ENCODE data around the gene EFNA3. TPM values are rescaled to one million over a fixed set of nuclear protein-coding genes. Genes with fewer than 3 reads are reported as not detected.
"Not testable (repeated sequence)": the region's sequence is repeated elsewhere in the genome, so short reads cannot be mapped to it uniquely, and the experiment has no call there.

EFNA3 gene
- total RNA-seq, 2 experiments from 2014 or later, result 1.9 to 2.8 TPM

GRCh38 chr1:155104605-155105534 lies 26.2 kb downstream of the EFNA3 start:
- no peak overlapping the region for H3K4me3 Mint-ChIP-seq
- H3K27ac Mint-ChIP-seq, result no peak overlapping the region
- H3K27me3 Mint-ChIP-seq, result peaks cover 12% of the 10 kb centered on the region

GRCh38 chr1:155105604-155106011 lies 27.0 kb downstream of the EFNA3 start:
- DNase-seq, result no peak
- H3K27me3 Mint-ChIP-seq, result peaks cover 12% of the 10 kb centered on the region
- no peak for ATAC-seq

More at GRCh38 chr1:155104605-155105534, 26.2 kb downstream of the EFNA3 start:
- Mint-ChIP-seq H3K36me3 (no peaks in the 10 kb centered on the region), H3K9me3 (ENCODE audit: low read depth) (no peaks in the 10 kb centered on the region), H3K4me1 (no peaks in the 10 kb centered on the region)
- DNase-seq (no peak), ATAC-seq (no peak)
- CTCF ChIA-PET, result no interaction called here

GRCh38 chr1:155106862-155107261 lies 28.2 kb downstream of the EFNA3 start:
- Mint-ChIP-seq H3K36me3 (no peaks in the 10 kb centered on the region), H3K4me1 (no peaks in the 10 kb centered on the region), H3K27me3 (peaks cover 12% of the 10 kb centered on the region), H3K27ac (no peak overlapping the region), H3K4me3 (no peak overlapping the region), H3K9me3 (ENCODE audit: low read depth) (no peaks in the 10 kb centered on the region)
- ATAC-seq (no peak), DNase-seq (no peak)
- CTCF ChIA-PET, result interaction anchor here (0.6 to 2.4 kb wide), 4 partner anchors 15 to 66 kb away, joined by 3 to 10 read pairs (median 7); partner anchors contain the start of gene KRTCAP2

More at GRCh38 chr1:155105604-155106011, 27.0 kb downstream of the EFNA3 start:
- Mint-ChIP-seq H3K4me1 (no peaks in the 10 kb centered on the region), H3K27ac (no peak overlapping the region), H3K9me3 (ENCODE audit: low read depth) (no peaks in the 10 kb centered on the region), H3K36me3 (no peaks in the 10 kb centered on the region), H3K4me3 (no peak overlapping the region)
- CTCF ChIA-PET, result interaction anchor here (2.1 kb wide), 1 partner anchor 14 kb away, joined by 7 read pairs; no protein-coding TSS in a partner anchor

GRCh38 chr1:155107309-155108264 lies 28.9 kb downstream of the EFNA3 start:
- peaks cover 12% of the 10 kb centered on the region for H3K27me3 Mint-ChIP-seq
- CTCF ChIA-PET, result interaction anchor here (1.4 to 2.4 kb wide), 4 partner anchors 10 to 65 kb away, joined by 5 to 10 read pairs (median 7); partner anchors contain the start of gene KRTCAP2
- H3K27ac Mint-ChIP-seq, result no peak overlapping the region
- no peaks in the 10 kb centered on the region for H3K9me3 Mint-ChIP-seq (ENCODE audit: low read depth)
- no peak overlapping the region for H3K4me3 Mint-ChIP-seq
- H3K4me1 Mint-ChIP-seq, result no peaks in the 10 kb centered on the region
- H3K36me3 Mint-ChIP-seq, result no peaks in the 10 kb centered on the region
- ATAC-seq (no peak), DNase-seq (no peak)

GRCh38 chr1:155108296-155108695 lies 29.7 kb downstream of the EFNA3 start:
- no peak for ATAC-seq
- Mint-ChIP-seq H3K36me3 (no peaks in the 10 kb centered on the region), H3K27ac (no peak overlapping the region), H3K9me3 (ENCODE audit: low read depth) (no peaks in the 10 kb centered on the region), H3K4me1 (no peaks in the 10 kb centered on the region), H3K27me3 (peaks cover 12% of the 10 kb centered on the region), H3K4me3 (no peak overlapping the region)
- no peak for DNase-seq
- CTCF ChIA-PET, result interaction anchor here (1.5 to 2.4 kb wide), 2 partner anchors 11 to 58 kb away, joined by 5 to 10 read pairs; no protein-coding TSS in a partner anchor

DNA sequence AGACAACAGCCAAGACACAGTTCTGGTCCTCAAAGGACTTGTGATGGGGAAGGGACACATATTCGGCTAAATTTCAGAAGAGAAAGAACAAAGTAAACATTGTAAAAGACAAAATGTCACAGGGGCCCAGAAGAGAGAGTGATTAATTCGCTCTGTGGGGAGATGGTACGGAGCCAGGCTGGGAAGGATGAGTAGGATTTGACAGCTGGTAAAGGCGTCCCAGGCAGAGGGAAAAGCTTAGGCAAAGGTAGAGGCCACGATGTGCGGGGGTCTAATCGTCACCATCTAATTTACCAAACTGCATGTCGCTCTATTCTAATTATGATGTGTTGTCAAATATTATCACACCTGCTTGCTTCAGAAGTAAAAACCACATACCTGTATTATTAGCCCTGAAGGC lies 31.7 kb downstream of the EFNA3 start:
- no peak overlapping the region for H3K27ac Mint-ChIP-seq
- H3K27me3 Mint-ChIP-seq, result peaks cover 7% of the 10 kb centered on the region

GRCh38 chr1:155110826-155111225 lies 32.2 kb downstream of the EFNA3 start:
- ATAC-seq, result no peak
- DNase-seq, result no peak
- Mint-ChIP-seq H3K4me3 (no peak overlapping the region), H3K4me1 (no peaks in the 10 kb centered on the region), H3K36me3 (no peaks in the 10 kb centered on the region), H3K27ac (no peak overlapping the region), H3K27me3 (peaks cover 3% of the 10 kb centered on the region), H3K9me3 (ENCODE audit: low read depth) (no peaks in the 10 kb centered on the region)
- CTCF ChIA-PET, result interaction anchor here (1.2 to 2.4 kb wide), 3 partner anchors 19 to 57 kb away, joined by 3 to 8 read pairs (median 6); no protein-coding TSS in a partner anchor

More for the DNA sequence above, 31.7 kb downstream of the EFNA3 start:
- CTCF ChIA-PET, result interaction anchor here (1.2 to 2.4 kb wide), 3 partner anchors 19 to 57 kb away, joined by 3 to 8 read pairs (median 6); no protein-coding TSS in a partner anchor
- no peaks in the 10 kb centered on the region for H3K9me3 Mint-ChIP-seq (ENCODE audit: low read depth)
- H3K4me1 Mint-ChIP-seq, result no peaks in the 10 kb centered on the region
- H3K36me3 Mint-ChIP-seq, result no peaks in the 10 kb centered on the region
- ATAC-seq, result no peak
- H3K4me3 Mint-ChIP-seq, result no peak overlapping the region
- DNase-seq, result no peak

GRCh38 chr1:155113450-155113980 lies 34.9 kb downstream of the EFNA3 start:
- peaks cover 14% of the 10 kb centered on the region for H3K27me3 Mint-ChIP-seq
- no peaks in the 10 kb centered on the region for H3K9me3 Mint-ChIP-seq (ENCODE audit: low read depth)
- ATAC-seq, result no peak
- H3K27ac Mint-ChIP-seq, result no peak overlapping the region
- DNase-seq, result no peak
- CTCF ChIA-PET, result no interaction called here
- no peaks in the 10 kb centered on the region for H3K36me3 Mint-ChIP-seq
- H3K4me3 Mint-ChIP-seq, result no peak overlapping the region
- no peaks in the 10 kb centered on the region for H3K4me1 Mint-ChIP-seq

- H3K27me3 Mint-ChIP-seq, result peaks cover 21% of the 10 kb centered on the region
- H3K4me3 Mint-ChIP-seq, result no peak overlapping the region
- H3K27ac Mint-ChIP-seq, result no peak overlapping the region
- no peaks in the 10 kb centered on the region for H3K36me3 Mint-ChIP-seq
- DNase-seq, result no peak
- ATAC-seq, result no peak
- CTCF ChIA-PET, result interaction anchor here (0.8 to 0.9 kb wide), 2 partner anchors 15 to 25 kb away, joined by 3 read pairs; no protein-coding TSS in a partner anchor
- H3K9me3 Mint-ChIP-seq (ENCODE audit: low read depth), result no peaks in the 10 kb centered on the region
- no peaks in the 10 kb centered on the region for H3K4me1 Mint-ChIP-seq
Observed at GRCh38 chr1:155116113-155116764, 37.6 kb downstream of the EFNA3 start.

DNA sequence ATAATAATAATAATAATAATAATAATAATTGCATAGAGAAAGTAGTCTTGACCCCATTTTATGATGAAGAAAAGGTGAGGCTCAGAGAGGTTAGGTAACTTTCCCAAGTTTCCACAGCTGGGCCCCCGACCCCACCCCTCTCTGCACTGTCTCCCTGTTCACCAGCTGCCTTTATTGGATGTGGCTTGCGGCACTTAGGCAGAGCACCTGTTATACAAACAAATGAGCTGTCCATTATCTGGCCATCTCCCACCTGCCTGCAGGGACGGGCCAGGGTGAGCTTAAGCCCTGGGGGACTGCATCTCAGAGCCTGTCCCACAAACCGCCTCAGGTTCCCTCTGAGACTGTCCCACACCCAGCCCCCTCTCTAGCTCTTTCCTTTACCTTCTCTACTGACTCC lies 39.0 kb downstream of the EFNA3 start:
- no peak overlapping the region for H3K4me3 Mint-ChIP-seq
- no peak for ATAC-seq
- CTCF ChIA-PET, result interaction anchor here (0.7 to 1.1 kb wide), 3 partner anchors 21 to 579 kb away, joined by 3 to 6 read pairs (median 4); no protein-coding TSS in a partner anchor

DNA sequence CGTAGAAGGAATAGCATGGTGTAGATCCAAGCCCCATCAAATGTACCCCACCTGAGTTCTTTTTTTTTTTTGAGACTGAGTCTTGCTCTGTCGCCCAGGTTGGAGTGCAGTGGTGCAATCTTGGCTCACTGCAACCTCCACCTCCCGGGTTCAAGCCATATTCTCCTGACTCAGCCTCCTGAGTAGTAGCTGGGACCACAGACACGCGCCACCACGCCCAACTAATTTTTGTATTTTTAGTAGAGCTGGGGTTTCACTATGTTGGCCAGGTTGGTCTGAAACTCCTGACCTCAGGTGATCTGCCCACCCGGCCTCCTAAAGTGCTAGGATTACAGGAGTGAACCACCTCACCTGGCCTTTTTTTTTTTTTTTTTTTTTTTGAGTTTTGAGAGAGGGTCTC lies 39.5 kb downstream of the EFNA3 start:
- CTCF ChIA-PET, result interaction anchor here (0.7 to 1.0 kb wide), 2 partner anchors 27 to 580 kb away, joined by 3 to 4 read pairs; no protein-coding TSS in a partner anchor
- not testable (repeated sequence) for H3K4me3 Mint-ChIP-seq; H3K36me3 Mint-ChIP-seq; H3K27ac Mint-ChIP-seq; H3K9me3 Mint-ChIP-seq (ENCODE audit: low read depth); ATAC-seq; DNase-seq; H3K4me1 Mint-ChIP-seq
- peaks cover 29% of the 10 kb centered on the region for H3K27me3 Mint-ChIP-seq

More for the DNA sequence above, 39.0 kb downstream of the EFNA3 start:
- DNase-seq, result no peak
- no peaks in the 10 kb centered on the region for H3K9me3 Mint-ChIP-seq (ENCODE audit: low read depth)
- no peaks in the 10 kb centered on the region for H3K36me3 Mint-ChIP-seq
- peaks cover 27% of the 10 kb centered on the region for H3K27me3 Mint-ChIP-seq
- no peaks in the 10 kb centered on the region for H3K4me1 Mint-ChIP-seq
- no peak overlapping the region for H3K27ac Mint-ChIP-seq

DNA sequence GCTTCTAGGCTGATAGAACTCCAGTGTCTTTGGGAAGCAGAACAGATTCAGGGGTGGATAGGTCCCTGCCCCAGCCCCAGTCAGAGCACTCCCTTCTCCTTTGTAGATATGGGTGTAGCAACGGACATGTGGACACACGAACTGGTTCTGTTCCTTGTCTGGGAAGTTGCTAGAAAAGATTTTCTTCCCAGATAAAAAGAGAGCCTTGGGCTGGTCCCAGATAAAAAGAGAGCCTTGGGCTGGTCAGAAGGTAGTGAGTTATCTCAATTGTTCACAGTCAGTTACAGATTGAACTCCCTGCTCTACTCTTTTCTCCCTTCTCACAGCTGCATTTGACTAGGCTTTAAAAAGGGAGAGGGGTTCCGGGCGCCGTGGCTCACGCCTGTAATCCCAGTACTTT lies 41.6 kb downstream of the EFNA3 start:
- Mint-ChIP-seq H3K4me1 (no peaks in the 10 kb centered on the region), H3K27me3 (peaks cover 43% of the 10 kb centered on the region), H3K9me3 (ENCODE audit: low read depth) (no peaks in the 10 kb centered on the region), H3K4me3 (no peak overlapping the region), H3K36me3 (no peaks in the 10 kb centered on the region), H3K27ac (no peak overlapping the region)
- CTCF ChIA-PET, result interaction anchor here (0.8 to 1.4 kb wide), 3 partner anchors 35 to 48 kb away, joined by 3 read pairs; no protein-coding TSS in a partner anchor
- DNase-seq (no peak), ATAC-seq (no peak)
